Skeletal muscle satellite cell (primary cell): ENCODE results near the gene NACC1.

Experiments
- H3K27me3 ChIP-seq: 2 replicates; pipeline ENCODE4 v1.7.0; 2013; ENCODE audit warnings: low read length; ENCODE audit not compliant: control insufficient read depth, insufficient read depth
- H3K36me3 ChIP-seq: 2 replicates; pipeline ENCODE4 v1.7.0; 2013; ENCODE audit warnings: mild to moderate bottlenecking, control low read depth, low read length; ENCODE audit not compliant: insufficient read depth
- H3K4me1 ChIP-seq: 2 replicates; pipeline ENCODE4 v1.7.0; 2013; ENCODE audit warnings: low read length; ENCODE audit not compliant: control insufficient read depth, insufficient read depth
- H3K4me2 ChIP-seq: 2 replicates; pipeline ENCODE4 v1.7.0; 2013; ENCODE audit warnings: mild to moderate bottlenecking, low read length
- H3K4me3 ChIP-seq: 2 replicates; pipeline ENCODE4 v1.7.0; 2013; ENCODE audit warnings: low read length
- H3K9ac ChIP-seq: 2 replicates; pipeline ENCODE4 v1.7.0; 2013; ENCODE audit warnings: mild to moderate bottlenecking, low read depth, low read length, moderate library complexity
- H3K9me3 ChIP-seq: replicated peaks from 2 replicates; pipeline ENCODE4 v1.7.0; 2013; ENCODE audit warnings: mild to moderate bottlenecking, control low read depth, low read length

The NACC1 gene

GRCh38 chr19:13129384-13129783, 11.3 kb downstream of the NACC1 start:
- Histone ChIP-seq H3K4me2 (no peak overlapping the region), H3K4me1 (peaks cover 32% of the 10 kb centered on the region), H3K4me3 (no peak overlapping the region), H3K36me3 (peaks cover 26% of the 10 kb centered on the region), H3K9me3 (no peaks in the 10 kb centered on the region), H3K9ac (no peak overlapping the region), H3K27me3 (no peaks in the 10 kb centered on the region)

GRCh38 chr19:13130886-13131490, 12.9 kb downstream of the NACC1 start:
- Histone ChIP-seq H3K4me1 (peaks cover 40% of the 10 kb centered on the region), H3K4me3 (no peak overlapping the region), H3K36me3 (peaks cover 40% of the 10 kb centered on the region), H3K4me2 (no peak overlapping the region), H3K9me3 (no peaks in the 10 kb centered on the region), H3K27me3 (no peaks in the 10 kb centered on the region), H3K9ac (no peak overlapping the region)

DNA sequence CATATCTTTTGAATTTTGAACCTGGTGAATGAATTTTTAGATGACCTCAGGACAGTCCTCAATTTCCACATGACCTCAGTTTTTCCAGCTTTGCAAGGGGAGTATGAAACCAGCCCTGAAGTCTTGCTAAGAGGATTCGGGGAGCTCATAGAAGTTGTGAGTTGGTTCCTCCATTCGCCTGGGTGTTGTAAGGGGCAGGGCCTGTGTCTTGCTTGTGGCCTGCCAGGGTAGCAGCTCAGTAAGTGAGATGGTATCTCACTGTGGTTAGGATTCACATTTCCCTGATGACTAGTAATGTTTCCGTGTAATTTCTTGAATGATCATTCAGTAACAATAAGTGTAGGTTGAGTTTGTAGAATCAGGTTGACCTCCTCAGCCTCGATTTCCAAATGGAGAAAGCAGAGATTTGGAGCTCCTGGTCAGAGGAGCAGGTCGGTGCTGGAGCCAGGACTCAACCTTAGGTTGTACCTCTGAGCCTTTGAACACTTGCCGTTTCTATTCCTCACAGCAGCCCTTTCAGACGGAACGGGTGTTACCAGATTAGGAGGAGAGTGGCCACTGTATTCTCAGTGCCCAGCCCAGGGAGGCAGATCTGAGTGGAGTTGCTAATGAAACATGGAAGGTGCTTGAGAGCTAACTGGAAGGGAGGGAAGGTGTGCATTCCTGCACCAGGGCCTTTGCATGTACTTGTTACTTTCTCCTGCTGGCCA, 14.6 kb downstream of the NACC1 start:
- Histone ChIP-seq H3K27me3 (no peaks in the 10 kb centered on the region), H3K9ac (no peak overlapping the region), H3K4me2 (peak overlapping the region; percentile 31), H3K9me3 (no peaks in the 10 kb centered on the region), H3K4me1 (peaks cover 40% of the 10 kb centered on the region), H3K4me3 (no peak overlapping the region), H3K36me3 (peaks cover 49% of the 10 kb centered on the region)

DNA sequence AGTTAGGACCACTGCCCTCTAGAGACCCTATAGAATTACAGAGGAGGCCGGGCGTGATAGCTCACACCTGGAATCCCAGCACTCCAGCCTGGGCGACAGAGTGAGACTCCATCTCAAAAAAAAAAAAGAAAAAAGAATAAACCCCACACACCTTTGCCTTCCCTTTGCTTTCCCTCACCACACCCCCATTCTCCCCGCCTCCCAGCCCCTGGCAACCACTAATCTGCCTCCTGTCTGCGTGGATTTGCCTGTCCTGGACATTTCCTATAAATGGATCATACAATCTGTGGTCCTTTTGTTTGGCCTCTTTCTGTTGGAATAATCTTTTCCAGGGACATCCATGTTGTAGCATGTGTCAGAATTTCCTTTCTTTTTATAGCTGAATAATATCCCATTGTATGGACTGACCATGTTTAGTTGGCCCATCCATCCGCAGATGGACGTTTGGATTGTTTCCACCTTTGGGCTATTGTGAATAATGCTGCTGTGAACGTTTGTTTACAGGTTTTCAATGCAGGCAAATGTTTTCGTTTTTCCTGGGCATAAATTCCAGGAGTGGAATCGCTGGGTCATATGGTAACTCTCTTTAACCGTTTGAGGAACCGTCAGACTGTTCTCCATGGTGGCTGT, 15.3 kb downstream of the NACC1 start:
- H3K27me3 ChIP-seq = no peaks in the 10 kb centered on the region
- no peak overlapping the region for H3K4me3 ChIP-seq
- H3K4me1 ChIP-seq = peaks cover 40% of the 10 kb centered on the region
- no peak overlapping the region for H3K4me2 ChIP-seq
- H3K36me3 ChIP-seq = peaks cover 56% of the 10 kb centered on the region
- no peaks in the 10 kb centered on the region for H3K9me3 ChIP-seq
- no peak overlapping the region for H3K9ac ChIP-seq

GRCh38 chr19:13134626-13135025, 16.6 kb downstream of the NACC1 start:
- Histone ChIP-seq H3K9me3 (no peaks in the 10 kb centered on the region), H3K36me3 (peaks cover 59% of the 10 kb centered on the region), H3K4me3 (no peak overlapping the region), H3K4me2 (peak overlapping the region; percentile 7), H3K4me1 (peaks cover 40% of the 10 kb centered on the region), H3K27me3 (no peaks in the 10 kb centered on the region), H3K9ac (no peak overlapping the region)

DNA sequence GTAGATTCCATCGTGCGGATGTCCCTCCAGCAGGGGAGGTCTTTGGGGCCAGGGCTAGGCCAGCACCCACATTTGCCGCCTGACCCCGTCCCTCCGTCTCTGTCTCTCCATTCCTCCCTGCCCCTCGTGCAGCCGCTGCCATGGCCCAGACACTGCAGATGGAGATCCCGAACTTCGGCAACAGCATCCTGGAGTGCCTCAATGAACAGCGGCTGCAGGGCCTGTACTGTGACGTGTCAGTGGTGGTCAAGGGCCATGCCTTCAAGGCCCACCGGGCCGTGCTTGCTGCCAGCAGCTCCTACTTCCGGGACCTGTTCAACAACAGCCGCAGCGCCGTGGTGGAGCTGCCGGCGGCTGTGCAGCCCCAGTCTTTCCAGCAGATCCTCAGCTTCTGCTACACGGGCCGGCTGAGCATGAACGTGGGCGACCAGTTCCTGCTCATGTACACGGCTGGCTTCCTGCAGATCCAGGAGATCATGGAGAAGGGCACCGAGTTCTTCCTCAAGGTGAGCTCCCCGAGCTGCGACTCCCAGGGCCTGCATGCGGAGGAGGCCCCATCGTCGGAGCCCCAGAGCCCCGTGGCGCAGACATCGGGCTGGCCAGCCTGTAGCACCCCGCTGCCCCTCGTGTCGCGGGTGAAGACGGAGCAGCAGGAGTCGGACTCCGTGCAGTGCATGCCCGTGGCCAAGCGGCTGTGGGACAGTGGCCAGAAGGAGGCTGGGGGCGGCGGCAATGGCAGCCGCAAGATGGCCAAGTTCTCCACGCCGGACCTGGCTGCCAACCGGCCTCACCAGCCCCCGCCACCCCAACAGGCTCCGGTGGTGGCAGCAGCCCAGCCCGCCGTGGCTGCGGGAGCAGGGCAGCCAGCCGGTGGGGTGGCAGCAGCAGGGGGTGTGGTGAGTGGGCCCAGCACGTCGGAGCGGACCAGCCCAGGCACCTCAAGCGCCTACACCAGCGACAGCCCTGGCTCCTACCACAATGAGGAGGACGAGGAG, 17.3 kb downstream of the NACC1 start:
- no peak overlapping the region for H3K4me3 ChIP-seq
- peak overlapping the region; percentile 7 for H3K4me2 ChIP-seq
- H3K36me3 ChIP-seq = peaks cover 59% of the 10 kb centered on the region
- no peak overlapping the region for H3K9ac ChIP-seq
- H3K4me1 ChIP-seq = peaks cover 40% of the 10 kb centered on the region
- H3K9me3 ChIP-seq = no peaks in the 10 kb centered on the region
- no peaks in the 10 kb centered on the region for H3K27me3 ChIP-seq

GRCh38 chr19:13137290-13137794, 19.3 kb downstream of the NACC1 start:
- no peaks in the 10 kb centered on the region for H3K27me3 ChIP-seq
- H3K4me2 ChIP-seq = no peak overlapping the region
- no peaks in the 10 kb centered on the region for H3K9me3 ChIP-seq
- no peak overlapping the region for H3K4me3 ChIP-seq
- peaks cover 27% of the 10 kb centered on the region for H3K4me1 ChIP-seq
- H3K36me3 ChIP-seq = peaks cover 53% of the 10 kb centered on the region
- no peak overlapping the region for H3K9ac ChIP-seq

- Histone ChIP-seq H3K36me3 (peaks cover 53% of the 10 kb centered on the region), H3K4me1 (peaks cover 23% of the 10 kb centered on the region), H3K9me3 (no peaks in the 10 kb centered on the region), H3K9ac (no peak overlapping the region), H3K4me3 (no peak overlapping the region), H3K4me2 (no peak overlapping the region), H3K27me3 (no peaks in the 10 kb centered on the region)
Observed at GRCh38 chr19:13138171-13138915, 20.3 kb downstream of the NACC1 start.

- Histone ChIP-seq H3K4me3 (no peak overlapping the region), H3K4me1 (peaks cover 23% of the 10 kb centered on the region), H3K9ac (no peak overlapping the region), H3K9me3 (no peaks in the 10 kb centered on the region), H3K4me2 (no peak overlapping the region), H3K27me3 (no peaks in the 10 kb centered on the region), H3K36me3 (peaks cover 48% of the 10 kb centered on the region)
Observed at GRCh38 chr19:13138916-13139198, 20.8 kb downstream of the NACC1 start.

GRCh38 chr19:13139633-13140311, 21.7 kb downstream of the NACC1 start:
- Histone ChIP-seq H3K9me3 (no peaks in the 10 kb centered on the region), H3K4me1 (peaks cover 21% of the 10 kb centered on the region), H3K4me2 (no peak overlapping the region), H3K9ac (no peak overlapping the region), H3K4me3 (no peak overlapping the region), H3K27me3 (no peaks in the 10 kb centered on the region), H3K36me3 (peaks cover 49% of the 10 kb centered on the region)
